ENCODE results near the gene PYCR2.
"Not testable (repeated sequence)": the region's sequence is repeated elsewhere in the genome, so short reads cannot be mapped to it uniquely, and the experiment has no call there.

The PYCR2 gene

DNA sequence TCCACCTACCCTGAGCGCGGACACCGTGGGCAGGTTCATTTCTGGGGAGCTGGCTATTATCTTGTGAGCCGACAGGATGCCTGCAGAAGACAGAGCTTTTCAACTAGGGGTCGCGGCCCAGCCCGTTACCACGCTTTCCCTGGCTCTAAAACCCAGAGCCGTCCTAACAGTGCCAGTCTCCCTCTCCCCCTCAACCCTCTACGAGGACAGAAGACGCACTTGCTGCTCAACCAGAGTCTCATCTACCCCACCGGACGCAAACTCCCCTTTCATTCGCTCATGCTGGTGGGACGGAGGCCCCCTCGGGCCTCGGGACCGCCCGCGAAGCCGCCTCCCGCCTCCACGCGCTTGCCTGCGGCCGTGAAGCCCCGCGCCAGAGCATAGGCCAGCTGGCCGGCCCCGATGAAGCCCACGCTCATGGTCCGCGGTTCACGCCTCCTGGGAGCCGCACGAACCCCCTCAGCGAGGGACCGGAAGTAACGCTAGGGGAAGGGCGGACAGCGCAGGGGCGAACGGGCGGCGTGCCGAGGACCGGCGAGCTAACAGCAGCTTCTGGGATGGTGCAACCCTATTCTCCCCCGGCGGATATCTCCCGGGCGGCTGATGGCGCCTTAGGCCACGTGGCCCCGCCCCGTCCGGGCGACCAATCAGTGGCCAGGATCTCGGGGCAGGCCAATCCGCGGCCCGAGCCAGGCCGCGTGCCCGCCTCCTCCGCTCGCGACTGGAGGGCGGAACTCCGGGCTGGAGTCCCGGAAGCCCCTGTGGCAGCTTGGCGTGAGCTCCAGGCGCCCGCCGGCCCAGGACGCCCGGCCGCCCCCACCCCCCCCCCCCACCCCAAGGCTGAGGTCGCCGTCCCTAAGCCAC lies at the start of gene PYCR2:
PYCR2 (minus strand) TSS at position 559 of the 864 bp plus-strand sequence; CDS start at position 419, 140 bp downstream.
- no peak for FAIRE-seq

DNA sequence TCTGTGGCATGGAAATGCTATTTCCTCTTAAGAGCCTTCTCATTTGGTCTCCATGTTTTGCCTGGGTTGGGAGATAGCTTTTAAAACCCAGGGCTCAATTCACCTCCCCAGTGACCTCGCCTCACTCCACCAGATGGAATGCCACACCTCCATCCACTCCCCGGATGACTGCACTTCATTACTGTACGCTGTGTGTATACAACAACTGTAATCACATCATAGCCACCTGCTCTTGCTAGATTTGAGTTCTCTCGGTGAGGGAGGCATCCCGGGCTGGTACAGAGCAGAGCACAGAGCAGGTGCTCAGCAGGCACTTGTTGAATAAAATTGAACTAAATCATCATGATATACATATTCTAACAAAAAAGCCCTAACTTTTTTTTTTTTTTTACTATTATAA lies 49.1 kb upstream of the PYCR2 start:
- no peak for FAIRE-seq

DNA sequence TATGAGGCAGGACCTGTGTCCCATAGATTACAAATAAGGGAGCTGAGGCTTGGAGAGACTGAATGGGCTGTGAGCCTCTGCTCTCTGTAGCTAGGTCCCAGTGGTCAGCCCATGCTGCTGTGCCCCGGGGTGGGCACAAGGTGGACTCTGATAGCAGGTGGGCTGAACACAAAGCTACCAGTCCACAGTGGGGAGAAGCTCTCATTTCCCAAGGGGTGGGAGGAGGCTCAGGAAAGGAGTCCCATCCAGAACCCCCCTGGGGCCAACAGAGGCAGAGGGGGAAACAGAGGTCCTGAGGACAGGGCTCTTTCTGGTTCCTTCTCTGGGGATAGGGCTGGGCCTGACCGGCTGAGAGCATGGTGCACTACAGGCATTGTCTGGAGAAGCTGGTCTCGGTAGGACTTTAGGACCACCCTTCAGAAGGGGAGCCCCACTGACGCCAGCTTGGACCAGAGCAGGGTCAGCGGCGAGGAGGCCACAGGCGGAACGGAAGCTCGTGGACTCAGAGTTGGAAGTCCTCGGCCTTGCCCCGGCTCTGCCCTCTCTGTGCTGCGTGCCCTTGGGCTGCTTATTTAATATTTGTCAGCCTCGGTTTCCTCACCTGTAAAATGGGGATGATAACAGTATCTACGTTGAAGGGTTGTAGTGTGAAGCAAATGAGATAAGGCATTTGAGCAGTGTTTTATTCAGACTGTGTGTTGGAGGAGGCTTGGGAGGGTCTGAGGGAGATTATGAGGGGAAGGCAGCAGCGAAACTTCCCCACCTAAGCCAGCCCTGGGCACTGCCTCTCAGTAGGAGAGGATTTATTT lies 48.5 kb upstream of the PYCR2 start:
- FAIRE-seq: no peak

DNA sequence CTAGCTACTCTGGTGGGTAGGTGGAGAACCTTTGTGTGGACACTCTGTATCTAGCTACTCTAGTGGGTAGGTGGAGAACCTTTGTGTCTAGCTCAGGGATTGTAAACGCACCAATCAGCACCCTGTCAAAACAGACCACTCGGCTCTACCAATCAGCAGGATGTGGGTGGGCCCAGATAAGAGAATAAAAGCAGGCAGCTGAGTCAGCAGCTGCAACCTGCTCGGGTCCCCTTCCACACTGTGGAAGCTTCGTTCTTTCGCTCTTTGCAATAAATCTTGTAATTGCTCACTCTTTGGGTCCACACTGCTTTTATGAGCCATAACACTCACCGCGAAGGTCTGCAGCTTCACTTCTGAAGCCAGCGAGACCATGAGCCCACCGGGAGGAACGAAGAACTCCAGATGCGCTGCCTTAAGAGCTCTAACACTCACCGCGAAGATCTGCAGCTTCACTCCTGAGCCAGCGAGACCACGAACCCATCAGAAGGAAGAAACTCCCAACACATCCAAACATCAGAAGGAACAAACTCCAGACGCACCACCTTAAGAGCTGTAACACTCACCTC lies 46.6 kb upstream of the PYCR2 start:
- not testable (repeated sequence) for FAIRE-seq

DNA sequence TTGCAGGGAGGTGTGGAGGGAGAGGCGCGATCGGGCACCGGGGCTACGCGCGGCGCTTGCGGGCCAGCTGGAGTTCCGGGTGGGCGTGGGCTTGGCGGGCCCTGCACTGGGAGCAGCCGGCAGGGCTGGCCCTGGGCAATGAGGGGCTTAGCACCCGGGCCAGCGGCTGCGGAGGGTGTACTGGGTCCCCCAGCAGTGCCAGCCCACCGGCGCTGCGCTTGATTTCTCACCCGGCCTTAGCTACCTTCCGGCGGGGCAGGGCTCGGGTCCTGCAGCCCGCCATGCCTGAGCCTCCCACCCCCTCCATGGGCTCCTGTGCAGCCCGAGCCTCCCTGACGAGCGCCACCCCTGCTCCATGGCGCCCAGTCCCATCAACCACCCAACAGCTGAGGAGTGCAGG lies 45.7 kb upstream of the PYCR2 start:
- not testable (repeated sequence) for FAIRE-seq

DNA sequence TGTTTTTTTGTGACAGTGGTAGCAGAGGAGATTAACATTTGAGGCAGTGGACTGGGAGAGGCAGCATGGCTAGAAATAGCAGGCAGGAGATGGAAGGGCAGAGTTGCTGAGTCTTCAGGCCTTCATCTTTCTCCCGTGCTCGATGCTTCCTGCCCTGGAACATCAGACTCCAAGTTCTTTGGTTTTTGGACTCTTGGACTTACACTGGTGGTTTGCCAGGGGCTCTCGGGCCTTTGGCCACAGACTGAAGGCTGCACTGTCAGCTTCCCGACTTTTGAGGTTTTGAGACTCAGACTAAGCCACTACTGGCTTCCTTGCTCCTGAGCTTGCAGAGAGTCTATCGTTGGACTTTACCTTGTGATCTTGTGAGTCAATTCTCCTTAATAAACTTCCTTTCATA lies 41.2 kb upstream of the PYCR2 start:
- no peak for FAIRE-seq

DNA sequence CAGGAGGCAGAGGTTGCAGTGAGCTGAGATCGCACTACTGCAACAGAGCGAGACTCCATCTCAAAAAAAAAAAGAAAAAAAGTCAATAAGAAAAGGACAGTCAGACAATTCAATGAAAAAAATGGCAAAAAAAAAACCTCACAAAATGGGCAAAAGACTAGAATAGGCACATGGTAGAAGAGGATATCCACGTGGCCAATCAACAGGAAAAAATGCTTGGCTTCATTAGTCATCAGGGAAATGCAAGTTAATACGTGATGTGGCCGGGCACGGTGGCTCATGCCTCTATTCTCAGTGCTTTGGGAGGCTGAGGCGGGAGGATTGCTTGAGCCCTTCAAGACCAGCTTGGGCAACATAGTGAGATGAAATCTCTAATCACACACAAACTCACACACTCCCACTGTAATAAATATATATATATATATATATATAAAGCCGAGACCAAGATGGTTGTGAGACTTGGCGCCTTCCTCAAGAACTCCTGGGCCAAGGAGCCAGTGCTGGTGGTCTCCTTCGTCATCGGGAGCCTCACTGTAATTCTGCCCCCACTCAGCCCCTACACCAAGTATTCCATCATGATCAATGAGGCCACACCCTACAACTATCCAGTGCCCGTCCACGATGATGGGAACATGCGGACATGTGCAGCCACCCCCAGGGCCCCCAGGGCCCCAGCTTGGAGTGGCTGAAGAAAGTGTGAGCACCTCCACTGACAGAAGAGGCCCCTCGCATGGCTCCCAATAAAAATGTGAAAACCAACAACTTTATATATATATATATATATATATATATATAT lies 39.9 kb upstream of the PYCR2 start:
- FAIRE-seq: no peak

DNA sequence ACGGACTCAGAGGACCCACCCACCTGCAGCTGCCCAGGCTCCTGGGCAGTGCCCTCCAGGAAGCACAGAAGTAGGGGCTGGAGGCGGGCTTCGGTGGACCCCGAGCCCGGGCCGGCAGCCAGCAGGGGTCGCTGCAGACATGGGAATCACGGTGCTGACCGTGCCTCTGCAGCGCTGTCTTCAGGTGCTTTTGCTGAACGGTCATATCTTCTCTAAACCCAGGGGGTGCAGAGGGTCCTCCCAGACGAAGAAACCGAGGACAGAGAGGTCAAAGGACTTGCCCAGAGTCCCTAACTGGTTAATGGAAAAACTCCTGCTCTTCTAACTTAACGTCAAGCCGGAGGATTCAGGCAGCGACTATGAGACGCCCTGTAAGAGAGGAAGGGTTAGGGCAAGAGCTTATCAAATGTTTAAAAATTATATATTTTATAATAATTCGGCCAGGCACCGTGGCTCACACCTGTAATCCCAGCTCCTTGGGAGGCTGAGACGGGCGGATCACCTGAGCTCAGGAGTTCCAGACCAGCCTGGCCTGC lies 38.5 kb upstream of the PYCR2 start:
- FAIRE-seq: no peak

DNA sequence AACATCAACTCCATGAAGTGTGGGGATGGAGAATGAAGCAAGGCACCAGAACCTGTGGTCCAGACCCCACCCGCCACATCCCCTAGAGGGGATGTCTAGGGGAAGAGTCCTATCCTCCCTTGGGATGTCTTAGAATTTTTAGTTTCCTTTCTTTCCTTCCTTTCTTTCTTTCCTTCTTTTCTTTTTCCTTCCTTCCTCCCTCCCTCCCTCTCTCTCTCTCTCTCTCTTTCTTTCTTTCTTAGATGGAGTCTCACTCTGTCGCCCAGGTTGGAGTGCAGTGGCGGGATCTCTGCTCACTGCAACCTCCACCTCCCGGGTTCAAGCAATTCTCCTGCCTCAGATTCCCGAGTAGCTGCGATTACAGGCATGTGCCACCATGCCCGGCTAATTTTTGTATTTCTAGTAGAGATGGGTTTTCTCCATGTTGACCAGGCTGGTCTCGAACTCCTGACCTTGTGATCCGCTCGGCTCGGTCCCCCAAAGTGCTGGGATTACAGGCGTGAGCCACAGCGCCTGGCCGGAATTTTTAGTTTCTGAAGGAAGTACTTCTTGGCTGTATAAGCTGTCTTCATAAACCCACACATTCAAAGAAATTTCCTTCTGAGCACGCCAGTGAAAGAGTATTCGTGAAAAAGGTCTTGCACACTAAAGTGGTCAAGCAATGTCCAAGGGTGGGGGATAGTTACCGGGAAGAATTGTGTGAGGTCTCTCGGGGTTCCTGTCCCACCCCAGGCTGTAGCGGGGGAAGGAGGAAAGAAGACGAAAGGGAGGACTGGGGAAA lies 37.8 kb upstream of the PYCR2 start:
- no peak for FAIRE-seq

DNA sequence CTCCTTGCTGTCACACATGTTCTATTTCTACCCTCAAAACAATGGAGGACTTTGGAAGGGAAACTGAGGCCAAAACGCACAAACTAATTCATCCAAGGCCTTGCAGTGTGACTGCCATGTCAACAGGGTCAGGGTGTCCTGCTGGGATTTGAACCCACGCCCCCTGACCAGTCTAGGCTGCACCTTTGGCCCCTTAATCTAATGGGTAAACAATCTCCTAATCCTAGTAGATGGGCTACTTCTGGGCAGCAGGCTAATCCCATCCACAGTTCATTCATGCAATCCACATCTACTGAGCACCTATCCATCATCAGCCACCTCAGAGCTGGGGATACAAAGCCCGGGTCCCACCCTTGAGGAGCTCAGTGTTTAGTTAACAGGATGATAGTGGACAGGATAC lies 34.0 kb upstream of the PYCR2 start:
- FAIRE-seq: no peak

DNA sequence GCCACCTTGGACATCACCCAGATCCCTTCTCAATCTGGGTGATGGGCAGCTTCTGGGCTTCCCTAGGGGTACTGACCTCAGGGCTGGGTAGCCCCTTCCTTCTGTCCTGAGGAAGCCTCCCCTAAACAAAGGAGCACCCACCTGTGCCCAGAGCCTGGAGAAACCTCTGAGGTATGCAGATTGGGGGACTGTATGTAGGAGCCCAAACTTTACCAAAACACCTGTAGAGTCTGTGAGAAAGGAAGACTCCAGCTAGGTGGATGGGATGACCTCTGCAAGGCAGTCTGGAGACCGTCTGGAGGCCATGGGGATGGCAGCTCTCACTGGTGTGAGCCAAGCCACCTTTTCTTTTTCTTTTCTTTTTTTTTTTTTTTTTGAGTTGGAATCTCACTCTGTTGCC lies 30.7 kb upstream of the PYCR2 start:
- no peak for FAIRE-seq

DNA sequence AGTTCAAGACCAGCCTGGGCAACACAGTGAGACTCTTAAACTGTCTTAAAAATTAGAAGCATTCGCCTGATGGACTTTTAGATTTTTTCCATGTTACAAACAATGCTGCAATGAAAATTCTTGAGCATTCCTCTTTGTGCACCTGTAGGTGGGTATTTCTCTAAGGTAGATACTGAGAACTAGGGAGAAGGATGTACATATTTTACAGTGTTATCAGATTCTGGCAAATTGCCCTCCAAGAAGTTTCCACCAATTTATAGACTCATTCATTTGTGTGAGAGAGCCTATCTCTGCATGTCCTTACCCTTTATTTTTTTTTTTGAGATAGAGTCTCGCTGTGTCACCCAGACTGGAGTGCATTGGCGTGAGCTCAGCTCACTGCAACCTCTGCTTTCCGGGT lies 29.3 kb upstream of the PYCR2 start:
- no peak for FAIRE-seq

DNA sequence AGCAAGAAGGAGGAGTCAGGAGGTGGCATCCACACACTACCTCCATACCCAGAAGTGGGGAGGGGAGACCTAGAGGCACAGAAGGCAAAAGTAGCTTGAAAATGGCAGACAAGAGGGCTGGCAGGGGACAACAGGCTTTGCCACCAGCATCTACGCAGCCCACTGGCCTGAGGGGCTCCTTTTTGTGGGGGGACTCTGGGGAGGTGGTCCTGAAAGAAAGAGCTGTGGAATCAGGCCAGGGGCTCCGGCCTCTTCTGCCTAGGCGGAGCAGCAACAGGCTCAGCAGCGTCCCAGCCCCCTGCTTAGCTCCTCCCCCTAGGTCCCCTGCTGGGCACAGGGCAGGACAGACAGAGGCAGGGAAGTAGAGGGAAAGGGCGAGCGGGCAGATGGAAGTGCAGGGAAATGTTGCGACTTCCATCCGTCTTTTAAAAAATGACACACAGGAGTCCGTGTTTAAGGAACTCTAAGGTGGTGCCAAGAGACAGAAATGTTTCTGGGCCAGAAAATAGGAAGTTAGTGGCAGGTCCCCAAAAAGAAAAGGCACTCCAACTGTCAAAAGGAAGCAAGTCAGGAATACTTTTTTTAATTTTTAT lies 27.0 kb upstream of the PYCR2 start:
- no peak for FAIRE-seq

DNA sequence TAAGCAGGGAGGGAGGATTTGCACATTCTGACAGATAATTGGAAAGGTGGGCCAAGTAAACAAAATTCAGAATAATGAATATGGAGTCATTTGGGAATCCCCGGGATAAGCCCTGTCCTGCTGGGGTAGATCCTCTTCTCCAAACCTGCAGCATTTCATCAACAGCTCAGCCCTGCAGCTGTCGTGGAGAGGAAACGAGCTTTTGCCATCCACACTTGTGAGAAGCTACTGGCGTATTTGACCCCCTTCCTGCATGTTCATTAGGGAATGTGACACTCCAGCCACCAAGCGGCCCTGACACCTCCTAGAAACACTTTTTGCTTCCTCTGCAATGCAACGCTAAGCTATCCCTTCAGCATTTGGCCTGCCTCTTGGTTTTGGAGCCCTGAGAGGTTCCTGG lies 25.0 kb upstream of the PYCR2 start:
- FAIRE-seq: no peak

DNA sequence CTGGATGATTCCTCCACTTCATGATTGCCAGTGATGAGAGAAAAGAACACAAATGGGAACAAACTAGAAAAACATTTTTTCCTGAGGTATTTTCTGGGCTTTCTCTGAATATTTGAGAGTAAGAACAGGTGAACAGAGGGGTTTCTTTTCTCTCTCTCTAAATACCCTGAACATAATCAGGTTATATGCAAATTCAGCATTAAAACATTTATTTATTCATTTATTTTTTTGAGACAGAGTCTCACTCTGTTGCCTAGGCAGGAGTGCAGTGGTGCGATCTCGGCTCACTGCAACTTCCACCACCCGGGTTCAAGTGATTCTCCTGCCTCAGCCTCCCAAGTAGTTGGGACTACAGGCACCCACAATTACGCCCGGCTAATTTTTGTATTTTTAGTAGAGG lies 22.8 kb upstream of the PYCR2 start:
- FAIRE-seq: no peak

DNA sequence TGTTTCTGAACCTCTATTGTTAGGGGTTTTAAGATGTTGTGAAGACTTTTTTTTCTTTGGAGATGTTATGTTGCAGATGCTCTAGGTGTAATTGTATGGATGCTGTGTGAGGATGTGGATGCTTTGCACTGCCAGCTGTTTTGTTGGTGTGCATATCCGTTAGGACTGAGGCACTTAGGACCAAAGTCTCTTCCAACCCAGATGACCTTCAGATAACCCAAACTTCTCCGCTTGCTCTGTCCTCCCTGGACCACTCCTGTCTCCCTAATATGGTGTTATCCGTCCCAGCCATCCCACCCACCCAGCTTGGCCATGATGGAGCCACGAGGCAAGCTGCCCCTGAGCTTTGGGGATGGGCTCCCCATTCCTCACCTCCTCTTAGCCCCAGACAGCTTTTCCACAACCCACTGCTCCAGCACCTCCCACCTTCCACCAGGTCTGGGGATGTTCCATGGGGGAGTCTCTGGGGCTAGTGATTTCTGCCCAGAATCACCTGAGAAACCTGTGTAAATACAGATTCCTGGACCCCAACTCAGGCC lies 22.1 kb upstream of the PYCR2 start:
- FAIRE-seq: no peak

DNA sequence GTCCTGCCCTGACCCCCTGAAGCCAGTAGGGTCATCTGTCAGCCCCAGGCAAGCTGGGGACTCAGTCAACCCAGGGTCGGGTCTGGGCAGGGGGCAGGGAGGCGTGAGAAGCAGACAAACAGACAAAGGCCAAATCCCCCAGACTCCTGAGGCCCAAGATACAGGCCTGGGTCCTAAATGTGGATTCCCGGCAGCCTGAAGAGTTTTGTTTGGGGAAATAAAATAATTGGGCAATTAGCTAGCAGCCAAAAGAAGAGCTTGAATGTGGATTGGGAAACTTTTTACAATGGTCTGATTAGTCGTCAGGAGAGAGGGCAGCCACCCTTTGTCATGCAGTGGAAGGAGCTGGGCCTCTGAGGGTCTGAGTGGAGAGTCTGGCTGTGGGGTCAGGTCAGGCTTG lies 21.5 kb upstream of the PYCR2 start:
- no peak for FAIRE-seq

DNA sequence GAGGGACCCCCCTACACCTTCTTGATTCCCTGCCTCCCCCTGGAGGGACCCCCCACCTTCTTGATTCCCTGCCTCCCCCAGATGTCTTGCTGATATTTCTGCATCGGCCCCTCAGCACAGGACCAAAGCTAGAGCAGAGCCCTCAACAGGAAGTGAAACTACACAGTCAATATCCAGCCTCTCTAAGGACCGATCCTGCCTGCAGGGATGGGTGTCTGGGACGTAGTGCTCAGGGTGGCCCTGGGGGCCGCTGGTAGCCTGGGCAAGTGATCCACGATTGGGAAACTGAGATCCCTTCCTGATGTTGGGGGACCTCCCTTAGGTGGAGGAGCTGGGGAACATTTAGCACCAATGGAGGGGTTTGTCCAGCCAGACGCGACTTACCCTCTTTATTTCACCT lies 20.9 kb upstream of the PYCR2 start:
- FAIRE-seq: no peak

DNA sequence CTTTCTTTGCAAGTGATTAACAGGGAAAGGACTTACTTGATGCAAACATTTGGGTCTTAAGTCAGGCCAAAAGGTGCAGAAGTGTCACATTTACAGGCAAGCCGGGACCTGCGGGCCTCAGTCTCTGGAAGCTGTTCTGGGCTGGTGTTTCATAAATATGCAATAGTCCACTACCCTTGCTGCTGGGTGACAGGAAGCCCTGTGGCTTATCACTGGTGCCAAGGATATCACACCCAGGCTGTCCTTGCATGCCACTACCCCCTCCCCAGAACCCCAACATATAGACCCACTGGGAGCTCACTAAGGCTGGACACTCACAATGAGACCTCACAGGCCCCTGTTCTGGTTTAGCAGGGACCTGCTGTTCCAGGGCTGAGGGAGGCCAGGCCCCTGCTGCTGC lies 20.3 kb upstream of the PYCR2 start:
- FAIRE-seq: no peak

DNA sequence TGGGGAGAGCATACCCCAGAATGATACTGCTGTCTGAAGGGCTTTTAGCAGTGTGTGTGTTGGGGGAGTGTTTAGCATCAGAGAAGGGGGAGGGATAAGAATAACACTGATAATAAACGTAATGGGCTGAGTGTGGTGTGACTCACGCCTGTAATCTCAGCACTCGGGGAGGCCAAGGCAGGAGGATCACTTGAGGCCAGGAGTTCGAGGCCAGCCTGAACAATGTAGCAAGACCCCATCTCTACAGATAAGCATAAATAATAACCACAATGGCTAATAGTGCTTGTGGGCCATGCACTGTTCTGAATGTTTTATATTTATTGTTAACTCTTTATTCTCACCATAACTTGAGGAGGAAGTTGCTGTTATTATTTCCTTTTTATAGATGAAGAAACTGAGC lies 19.5 kb upstream of the PYCR2 start:
- no peak for FAIRE-seq

DNA sequence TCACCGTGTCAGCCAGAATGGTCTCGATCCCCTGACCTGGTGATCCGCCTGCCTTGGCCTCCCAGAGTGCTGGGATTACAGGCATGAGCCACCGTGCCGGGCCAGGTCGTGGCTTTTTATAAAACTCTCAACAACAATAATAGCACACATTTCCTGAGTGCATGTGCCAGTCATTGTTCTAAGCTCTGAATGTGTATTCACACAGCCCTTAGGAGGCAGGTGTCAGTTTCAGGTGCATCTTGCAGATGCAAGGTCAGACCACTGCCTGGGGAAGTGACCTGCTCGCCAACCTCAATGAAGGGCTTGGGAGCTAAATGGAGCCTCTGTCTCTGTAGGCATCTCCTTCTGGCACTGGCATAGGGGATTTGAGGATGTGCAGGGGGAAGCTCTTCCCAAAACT lies 18.5 kb upstream of the PYCR2 start:
- FAIRE-seq: no peak
